Bronchial epithelial cell (primary cell): ENCODE results near the gene ZMAT5. TPM values are rescaled to one million over a fixed set of nuclear protein-coding genes. Genes with fewer than 3 reads are reported as not detected.
A peak's percentile ranks its signal among the peaks of the same experiment; 100 is the strongest.

ENCODE experiments used
- DNase-seq: peaks from one replicate; pipeline ENCODE4 v3.0.0-alpha.2; 2010; ENCODE audit warnings: low read depth
- FAIRE-seq: peaks from 2 replicates; lab custom pipeline; 2011; peaks lifted over from hg19 to GRCh38; lab: Jason Lieb, UNC
- H3K27me3 ChIP-seq: 2 replicates; pipeline ENCODE4 v1.5.1; 2011; ENCODE audit warnings: low read length; ENCODE audit not compliant: control insufficient read depth, insufficient read depth
- H3K36me3 ChIP-seq: 2 replicates; pipeline ENCODE4 v1.5.1; 2011; ENCODE audit warnings: low read length; ENCODE audit not compliant: control insufficient read depth, insufficient read depth
- H3K4me3 ChIP-seq: 2 replicates; pipeline ENCODE4 v1.5.1; 2011; ENCODE audit warnings: mild to moderate bottlenecking, low read depth, low read length, control low read depth
- total RNA-seq: library from RNA; depleted of rRNA; stranded (reverse); fragments of >200 nt; gene quantifications from 2 replicates; pipeline ENCODE4 v1.2.1, GENCODE V29; 2014
- TF ChIP-seq, protein P1 (sequence below): IDR thresholded peaks from 2 replicates; pipeline ENCODE4 v1.5.1; 2011; ENCODE audit warnings: mild to moderate bottlenecking, moderate library complexity, low read length, control low read depth, inconsistent platforms; ENCODE audit not compliant: insufficient read depth, severe bottlenecking

ZMAT5 gene
- total RNA-seq, 1 donor from 2014 or later: 24.7 TPM

GRCh38 chr22:29693161-29693560, 73.6 kb downstream of the ZMAT5 start:
- TF ChIP-seq, protein P1, sequence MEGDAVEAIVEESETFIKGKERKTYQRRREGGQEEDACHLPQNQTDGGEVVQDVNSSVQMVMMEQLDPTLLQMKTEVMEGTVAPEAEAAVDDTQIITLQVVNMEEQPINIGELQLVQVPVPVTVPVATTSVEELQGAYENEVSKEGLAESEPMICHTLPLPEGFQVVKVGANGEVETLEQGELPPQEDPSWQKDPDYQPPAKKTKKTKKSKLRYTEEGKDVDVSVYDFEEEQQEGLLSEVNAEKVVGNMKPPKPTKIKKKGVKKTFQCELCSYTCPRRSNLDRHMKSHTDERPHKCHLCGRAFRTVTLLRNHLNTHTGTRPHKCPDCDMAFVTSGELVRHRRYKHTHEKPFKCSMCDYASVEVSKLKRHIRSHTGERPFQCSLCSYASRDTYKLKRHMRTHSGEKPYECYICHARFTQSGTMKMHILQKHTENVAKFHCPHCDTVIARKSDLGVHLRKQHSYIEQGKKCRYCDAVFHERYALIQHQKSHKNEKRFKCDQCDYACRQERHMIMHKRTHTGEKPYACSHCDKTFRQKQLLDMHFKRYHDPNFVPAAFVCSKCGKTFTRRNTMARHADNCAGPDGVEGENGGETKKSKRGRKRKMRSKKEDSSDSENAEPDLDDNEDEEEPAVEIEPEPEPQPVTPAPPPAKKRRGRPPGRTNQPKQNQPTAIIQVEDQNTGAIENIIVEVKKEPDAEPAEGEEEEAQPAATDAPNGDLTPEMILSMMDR: no peak
- Histone ChIP-seq H3K36me3 (peaks cover 7% of the 10 kb centered on the region), H3K27me3 (no peaks in the 10 kb centered on the region), H3K4me3 (no peak overlapping the region)
- DNase-seq: no peak
- no peak for FAIRE-seq

DNA sequence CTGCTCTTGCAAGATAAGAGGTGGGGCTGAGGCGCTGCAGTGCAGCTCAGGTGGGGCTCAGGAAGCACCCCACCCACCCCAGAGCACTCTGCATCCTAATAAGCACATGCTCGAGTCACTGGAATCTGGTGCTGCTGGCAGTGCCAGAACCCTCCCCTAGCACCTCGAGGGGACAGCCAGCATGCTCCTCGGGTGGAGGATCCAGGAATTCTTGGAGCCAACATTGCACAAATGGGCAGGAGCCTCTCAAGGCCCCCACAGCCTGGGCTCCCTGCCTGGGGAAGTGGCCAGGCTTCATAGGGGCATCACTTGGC, 74.5 kb downstream of the ZMAT5 start:
- H3K27me3 ChIP-seq: no peaks in the 10 kb centered on the region
- peaks cover 7% of the 10 kb centered on the region for H3K36me3 ChIP-seq
- H3K4me3 ChIP-seq: no peak overlapping the region
- DNase-seq (no peak), FAIRE-seq (no peak)
- TF ChIP-seq, protein P1: no peak

DNA sequence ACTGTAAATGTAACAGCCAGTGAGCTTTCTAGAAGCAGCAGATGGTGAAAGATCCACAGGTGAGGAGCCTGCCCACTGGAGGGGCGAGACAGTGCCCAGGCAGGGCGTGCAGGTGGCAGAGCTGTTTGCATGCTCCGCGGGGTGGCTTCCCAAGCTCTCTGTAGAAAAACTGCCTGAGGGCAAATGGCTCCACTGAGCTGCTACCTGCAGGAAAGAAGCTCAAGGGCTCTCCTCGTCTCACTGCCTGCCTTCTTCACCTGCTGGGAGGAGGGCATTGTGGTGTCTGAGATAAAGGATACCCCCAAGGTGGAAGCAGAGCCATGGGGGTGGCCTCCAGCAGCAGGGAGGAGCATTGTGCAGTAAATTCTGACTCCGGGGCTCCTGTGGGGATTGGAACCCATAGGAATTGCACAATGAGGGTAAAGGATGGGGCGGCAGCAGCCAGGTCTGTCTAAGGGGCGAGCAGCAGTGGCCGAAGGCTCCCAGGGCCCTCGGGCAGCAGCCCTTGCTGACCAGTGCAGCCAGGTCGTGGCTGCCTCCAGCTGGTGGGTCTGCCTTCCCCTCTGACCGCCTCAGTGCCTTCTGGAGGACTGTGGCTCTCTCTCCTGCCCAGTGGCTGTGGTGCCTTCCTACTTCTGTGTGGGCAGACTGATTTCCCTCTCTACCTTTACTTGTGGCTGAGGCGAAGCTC, 75.0 kb downstream of the ZMAT5 start:
- Histone ChIP-seq H3K27me3 (no peaks in the 10 kb centered on the region), H3K4me3 (no peak overlapping the region), H3K36me3 (peaks cover 7% of the 10 kb centered on the region)
- FAIRE-seq: no peak
- TF ChIP-seq, protein P1: no peak
- DNase-seq: no peak

DNA sequence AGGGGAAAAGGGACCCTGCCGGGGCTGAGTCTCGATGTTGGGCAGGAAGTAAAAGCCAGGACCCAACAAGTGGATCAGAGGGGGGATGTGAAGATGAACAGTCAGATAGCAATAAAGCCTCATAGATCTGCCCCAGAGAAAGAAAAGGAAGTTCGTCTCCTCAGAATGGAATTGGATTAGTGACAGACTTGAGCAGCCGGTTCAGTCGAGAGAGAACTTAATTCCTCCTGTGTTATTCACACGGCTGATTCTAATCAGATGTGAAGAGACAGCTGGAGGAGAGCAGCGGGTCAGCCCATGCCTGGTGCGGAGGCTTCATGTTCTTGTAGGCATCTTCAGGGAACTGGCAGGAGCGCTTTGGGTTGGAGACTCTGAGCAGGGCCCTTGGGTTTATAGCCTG, 76.3 kb downstream of the ZMAT5 start:
- Histone ChIP-seq H3K4me3 (no peak overlapping the region), H3K36me3 (peaks cover 7% of the 10 kb centered on the region), H3K27me3 (no peaks in the 10 kb centered on the region)
- no peak for DNase-seq
- TF ChIP-seq, protein P1: no peak
- peak; percentile 36 for FAIRE-seq

GRCh38 chr22:29689880-29690213, 77.0 kb downstream of the ZMAT5 start:
- Histone ChIP-seq H3K36me3 (peaks cover 6% of the 10 kb centered on the region), H3K4me3 (no peak overlapping the region), H3K27me3 (no peaks in the 10 kb centered on the region)
- DNase-seq: peak; percentile 31
- TF ChIP-seq, protein P1: peak; percentile 90
- FAIRE-seq: no peak
